Astrocyte of the spinal cord (primary cell): ENCODE measurements around the gene ABHD8.

Experiments used
- DNase-seq: peaks from one replicate; pipeline ENCODE4 v3.0.0; 2011; ENCODE audit warnings: low read depth, low spot score
- H3K4me3 ChIP-seq: 2 replicates; pipeline ENCODE4 v1.5.1; 2011; ENCODE audit warnings: low read depth, mild to moderate bottlenecking, low read length, moderate library complexity
- in situ Hi-C: cut with HindIII; loops from 2 replicates; pipeline ENCODE4 v1.10.0; 2017; ENCODE audit warnings: low sequenced_read_pairs
- TF ChIP-seq, protein P1 (sequence below): IDR thresholded peaks from 2 replicates; pipeline ENCODE4 v1.5.1; 2012; ENCODE audit warnings: low read depth, mild to moderate bottlenecking, low read length, inconsistent platforms

Gene ABHD8

DNA sequence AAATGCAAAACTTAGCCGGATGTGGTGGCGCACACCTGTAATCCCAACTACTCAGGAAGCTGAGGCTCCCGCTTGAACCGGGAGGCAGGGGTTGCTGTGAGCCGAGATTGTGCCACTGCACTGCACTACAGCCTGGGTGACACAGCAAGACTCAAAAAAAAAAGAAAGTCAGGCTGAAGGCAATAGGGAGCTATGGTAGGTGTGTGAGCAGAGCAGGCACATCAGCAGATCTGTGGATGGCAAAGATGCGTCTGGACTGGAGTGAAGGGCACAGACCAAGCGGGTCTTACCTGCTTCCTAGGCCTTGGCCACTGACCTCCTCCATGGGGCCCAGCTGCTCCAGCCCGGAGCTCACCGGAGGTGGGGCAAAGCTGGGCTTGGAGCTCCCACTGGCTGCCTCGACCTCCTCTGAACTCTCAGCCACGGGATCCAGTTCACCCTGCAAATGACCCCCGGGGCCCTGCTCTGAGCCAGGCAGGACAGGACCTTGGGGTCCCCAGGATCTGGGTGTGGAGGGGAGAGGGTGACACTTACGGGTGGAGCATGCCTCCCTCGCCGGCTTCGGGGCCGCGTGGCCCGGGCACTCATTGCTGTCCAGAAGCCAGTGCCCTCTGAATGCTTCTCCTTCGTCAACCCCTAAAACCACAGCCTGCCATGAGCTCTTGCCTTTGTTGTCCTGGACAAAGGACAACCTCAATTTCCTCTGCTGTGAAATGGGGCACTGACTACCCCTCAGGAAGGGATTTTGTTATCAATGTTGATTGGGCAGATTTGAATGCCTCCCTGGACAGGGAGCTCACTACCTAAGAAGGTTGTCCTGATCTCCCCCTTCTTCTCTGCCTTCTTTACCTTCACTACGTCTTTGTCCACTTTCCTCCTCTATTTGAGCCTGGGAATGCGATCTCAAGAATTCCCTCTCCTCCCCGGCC lies 39.2 kb downstream of the ABHD8 start:
- TF ChIP-seq, protein P1, sequence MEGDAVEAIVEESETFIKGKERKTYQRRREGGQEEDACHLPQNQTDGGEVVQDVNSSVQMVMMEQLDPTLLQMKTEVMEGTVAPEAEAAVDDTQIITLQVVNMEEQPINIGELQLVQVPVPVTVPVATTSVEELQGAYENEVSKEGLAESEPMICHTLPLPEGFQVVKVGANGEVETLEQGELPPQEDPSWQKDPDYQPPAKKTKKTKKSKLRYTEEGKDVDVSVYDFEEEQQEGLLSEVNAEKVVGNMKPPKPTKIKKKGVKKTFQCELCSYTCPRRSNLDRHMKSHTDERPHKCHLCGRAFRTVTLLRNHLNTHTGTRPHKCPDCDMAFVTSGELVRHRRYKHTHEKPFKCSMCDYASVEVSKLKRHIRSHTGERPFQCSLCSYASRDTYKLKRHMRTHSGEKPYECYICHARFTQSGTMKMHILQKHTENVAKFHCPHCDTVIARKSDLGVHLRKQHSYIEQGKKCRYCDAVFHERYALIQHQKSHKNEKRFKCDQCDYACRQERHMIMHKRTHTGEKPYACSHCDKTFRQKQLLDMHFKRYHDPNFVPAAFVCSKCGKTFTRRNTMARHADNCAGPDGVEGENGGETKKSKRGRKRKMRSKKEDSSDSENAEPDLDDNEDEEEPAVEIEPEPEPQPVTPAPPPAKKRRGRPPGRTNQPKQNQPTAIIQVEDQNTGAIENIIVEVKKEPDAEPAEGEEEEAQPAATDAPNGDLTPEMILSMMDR = no peak
- no peak for DNase-seq
- in situ Hi-C loops = no loop called here
- no peak overlapping the region for H3K4me3 ChIP-seq

DNA sequence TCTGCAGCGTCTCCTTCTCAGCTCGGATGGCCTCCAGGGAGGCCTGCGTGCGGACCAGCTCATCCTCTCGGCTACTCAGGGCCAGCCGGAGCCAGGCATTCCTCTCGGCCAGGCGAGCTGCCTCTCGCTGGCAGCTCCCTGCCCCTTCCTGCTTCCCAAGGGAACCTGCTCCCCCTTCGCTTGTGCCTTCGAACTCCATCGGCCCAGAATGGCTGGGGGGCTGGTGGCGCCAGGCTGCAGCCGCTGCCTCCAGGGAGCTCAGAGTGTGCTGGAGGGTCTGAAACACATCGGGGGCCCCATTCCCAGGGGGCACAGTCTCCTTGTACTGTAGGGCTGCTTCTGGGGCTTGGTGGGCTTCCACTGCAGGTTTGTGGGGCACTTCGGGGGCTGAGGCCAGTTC lies 40.7 kb downstream of the ABHD8 start:
- TF ChIP-seq, protein P1 = no peak
- in situ Hi-C loops = no loop called here
- DNase-seq = no peak
- no peak overlapping the region for H3K4me3 ChIP-seq

- in situ Hi-C loops = no loop called here
- TF ChIP-seq, protein P1 = peak; percentile 86
- H3K4me3 ChIP-seq = no peak overlapping the region
- DNase-seq = peak; percentile 62
Measured at GRCh38 chr19:17260842-17261325, 42.3 kb downstream of the ABHD8 start.

- no peak overlapping the region for H3K4me3 ChIP-seq
- in situ Hi-C loops = no loop called here
- no peak for DNase-seq
- TF ChIP-seq, protein P1 = no peak
Measured at GRCh38 chr19:17259934-17260333, 43.3 kb downstream of the ABHD8 start.

DNA sequence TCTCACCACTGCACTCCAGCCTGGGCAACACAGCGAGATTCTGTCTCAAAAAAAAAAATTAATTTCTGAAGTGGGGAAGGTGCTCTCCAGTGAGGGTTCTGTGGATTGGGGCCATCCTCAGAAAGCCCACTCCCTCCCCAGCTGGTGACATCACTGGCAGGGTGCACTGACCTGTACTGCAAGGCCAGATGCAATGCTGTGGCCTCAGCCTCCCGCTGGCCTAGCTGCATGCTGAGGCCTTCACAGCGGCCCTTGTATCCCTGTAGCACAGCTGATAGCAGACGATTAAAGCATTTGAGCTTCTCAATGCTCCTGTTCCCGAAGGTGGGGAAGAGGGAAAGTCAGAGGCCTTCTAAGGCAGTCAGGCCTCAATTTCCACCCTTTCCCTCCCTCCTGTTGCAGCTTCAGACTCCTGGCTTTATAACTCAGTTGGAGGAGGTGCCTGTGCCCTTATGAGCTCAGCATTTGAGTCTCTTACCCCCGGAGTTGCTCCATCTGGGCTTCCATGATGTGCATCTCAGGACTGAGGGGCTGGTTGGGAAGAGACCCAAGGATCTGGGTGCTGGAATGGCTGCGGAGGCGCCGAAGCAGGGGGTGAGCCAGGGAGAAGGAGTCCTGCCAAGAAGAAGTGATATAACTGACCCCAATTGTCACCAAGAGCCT lies 44.0 kb downstream of the ABHD8 start:
- TF ChIP-seq, protein P1 = no peak
- in situ Hi-C loops = no loop called here
- no peak overlapping the region for H3K4me3 ChIP-seq
- DNase-seq = peak; percentile 30

- no peak for DNase-seq
- in situ Hi-C loops = no loop called here
- TF ChIP-seq, protein P1 = no peak
- no peak overlapping the region for H3K4me3 ChIP-seq
Measured at GRCh38 chr19:17256130-17256529, 47.1 kb downstream of the ABHD8 start.
